Activated T-cell treated with anti-CD3 and anti-CD28 coated beads, Interleukin-2, amount 50 U/mL, for 4 hours (primary cell): Measurements from ENCODE around the gene POLR2A. TPM values are rescaled to one million over a fixed set of nuclear protein-coding genes. Genes with fewer than 3 reads are reported as not detected.
"Not testable (repeated sequence)": the region's sequence is repeated elsewhere in the genome, so short reads cannot be mapped to it uniquely, and the experiment has no call there.

Source experiments
- ATAC-seq, 2 donors: fragments of 200-7000 bp; cut with Tn5 transposase; one replicate each; pipeline ENCODE4 v1.10.0; 2021
- DNase-seq: peaks from one replicate; pipeline ENCODE4 v3.0.0-alpha.2; 2020
- H3K27me3 Mint-ChIP-seq: one replicate; pipeline ENCODE4 v1.8.0; 2021; ENCODE audit warnings: low read depth, mixed read lengths
- H3K36me3 Mint-ChIP-seq: one replicate; pipeline ENCODE4 v1.8.0; 2022; ENCODE audit warnings: mixed read lengths; ENCODE audit not compliant: insufficient read depth
- H3K4me1 Mint-ChIP-seq: one replicate; pipeline ENCODE4 v1.8.0; 2021; ENCODE audit warnings: low read depth, mixed read lengths
- H3K4me3 Mint-ChIP-seq: one replicate; pipeline ENCODE4 v1.8.0; 2021; ENCODE audit warnings: mild to moderate bottlenecking, moderate library complexity, mixed read lengths
- H3K9me3 Mint-ChIP-seq: one replicate; pipeline ENCODE4 v1.8.0; 2021; ENCODE audit warnings: mixed read lengths
- total RNA-seq, 3 donors: library from RNA; stranded (reverse); gene quantifications; one replicate each; pipeline ENCODE4 v1.2.1, GENCODE V29; 2021

The POLR2A gene
- total RNA-seq, 3 donors from 2014 or later, result 184 to 188 (median 188) TPM

GRCh38 chr17:7467498-7467897, 16.7 kb upstream of the POLR2A start:
- H3K36me3 Mint-ChIP-seq, result no peaks in the 10 kb centered on the region
- H3K9me3 Mint-ChIP-seq, result no peaks in the 10 kb centered on the region
- no peak overlapping the region for H3K4me3 Mint-ChIP-seq
- DNase-seq (no peak), ATAC-seq (no peak)
- no peaks in the 10 kb centered on the region for H3K27me3 Mint-ChIP-seq
- peaks cover 20% of the 10 kb centered on the region for H3K4me1 Mint-ChIP-seq

DNA sequence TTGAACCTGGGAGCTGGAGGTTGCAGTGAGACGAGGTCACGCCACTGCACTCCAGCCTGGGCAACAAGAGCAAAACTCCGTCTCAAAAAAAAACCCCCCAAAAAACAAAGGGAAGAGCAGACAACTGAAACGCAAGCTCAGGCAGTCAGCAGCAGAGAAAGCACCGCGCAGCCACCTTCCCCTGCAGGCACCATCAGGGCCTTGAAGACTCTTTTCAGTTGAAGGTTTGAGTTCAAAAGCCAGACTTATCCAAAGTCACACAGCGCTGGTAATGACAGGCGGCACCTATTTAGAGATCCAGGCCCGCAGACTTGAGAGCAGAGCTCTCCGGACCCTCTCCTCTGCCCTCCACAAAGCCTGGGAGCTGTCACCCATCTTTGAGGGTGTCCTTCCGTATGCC, 15.9 kb upstream of the POLR2A start:
- Mint-ChIP-seq H3K27me3 (no peaks in the 10 kb centered on the region), H3K4me1 (peaks cover 20% of the 10 kb centered on the region), H3K36me3 (no peaks in the 10 kb centered on the region), H3K4me3 (no peak overlapping the region), H3K9me3 (no peaks in the 10 kb centered on the region)
- no peak for DNase-seq
- no peak for ATAC-seq

DNA sequence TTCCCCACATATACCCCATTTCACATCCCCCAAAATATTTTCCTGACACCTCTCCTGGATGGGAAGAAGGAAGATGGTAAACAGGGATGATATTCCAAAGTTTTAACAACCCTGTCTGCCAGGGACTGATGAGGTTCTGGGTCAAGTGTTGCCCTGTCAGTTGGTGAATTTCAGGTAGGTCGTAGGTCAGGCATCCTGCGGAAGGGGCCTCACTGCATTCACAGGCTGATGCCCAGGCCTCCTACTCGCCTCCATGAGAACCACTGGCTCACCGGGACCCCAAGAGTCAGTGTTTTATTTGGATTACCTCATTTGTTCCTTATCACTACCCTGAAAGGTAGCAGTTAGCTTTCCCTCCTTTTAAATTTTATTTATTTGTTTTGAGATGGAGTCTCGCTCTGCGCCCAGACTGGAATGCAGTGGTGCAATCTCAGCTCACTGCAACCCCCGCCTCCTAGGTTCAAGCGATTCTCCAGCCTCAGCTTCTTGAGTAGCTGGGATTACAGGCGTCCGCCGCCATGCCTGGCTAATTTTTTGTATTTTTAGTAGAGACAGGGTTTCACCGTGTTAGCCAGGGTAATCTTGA, 15.3 kb upstream of the POLR2A start:
- no peak for ATAC-seq
- Mint-ChIP-seq H3K4me1 (peaks cover 24% of the 10 kb centered on the region), H3K36me3 (no peaks in the 10 kb centered on the region), H3K9me3 (no peaks in the 10 kb centered on the region), H3K27me3 (no peaks in the 10 kb centered on the region), H3K4me3 (no peak overlapping the region)
- DNase-seq, result no peak

DNA sequence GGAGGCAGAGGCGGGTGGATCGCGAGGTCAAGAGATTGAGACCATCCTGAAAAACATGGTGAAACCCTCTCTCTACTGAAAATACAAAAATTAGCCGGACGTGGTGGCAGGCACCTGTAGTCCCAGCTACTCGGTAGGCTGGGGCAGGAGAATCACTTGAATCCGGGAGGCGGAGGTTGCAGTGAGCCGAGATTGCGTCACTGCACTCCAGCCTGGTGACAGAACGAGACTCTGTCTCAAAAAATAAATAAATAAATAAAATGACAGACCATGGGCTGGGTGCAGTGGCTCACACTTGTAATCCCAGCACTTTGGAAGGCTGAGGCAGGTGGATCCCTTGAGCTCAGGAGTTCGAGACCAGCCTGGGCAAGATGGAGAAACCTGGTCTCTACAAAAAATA, 14.3 kb upstream of the POLR2A start:
- not testable (repeated sequence) for H3K36me3 Mint-ChIP-seq, H3K27me3 Mint-ChIP-seq, H3K9me3 Mint-ChIP-seq, ATAC-seq, H3K4me3 Mint-ChIP-seq, DNase-seq
- H3K4me1 Mint-ChIP-seq, result peaks cover 26% of the 10 kb centered on the region

DNA sequence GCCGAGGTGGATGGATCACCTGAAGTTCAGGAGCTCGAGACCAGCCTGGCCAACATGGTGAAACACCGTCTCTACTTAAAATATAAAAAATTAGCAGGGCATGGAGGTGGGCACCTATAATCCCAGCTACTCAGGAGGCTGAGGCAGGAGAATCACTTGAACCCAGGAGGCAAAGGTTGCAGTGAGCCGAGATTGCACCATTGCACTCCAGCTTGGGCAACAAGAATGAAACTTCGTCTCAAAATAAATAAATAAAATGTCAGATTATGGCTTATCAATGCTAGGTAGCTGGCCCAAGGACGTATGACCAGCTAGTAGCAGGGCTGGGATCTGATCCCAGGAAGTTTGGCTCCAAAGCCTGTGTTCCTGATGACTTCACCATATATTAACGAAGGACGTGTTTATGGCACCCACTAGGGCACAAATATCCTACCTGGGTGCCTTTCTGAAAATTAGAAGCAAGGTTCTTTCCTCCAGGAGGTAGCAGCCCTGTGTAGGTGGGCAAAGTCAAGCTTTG, 13.7 kb upstream of the POLR2A start:
- H3K36me3 Mint-ChIP-seq, H3K9me3 Mint-ChIP-seq, H3K4me3 Mint-ChIP-seq, DNase-seq, ATAC-seq, H3K27me3 Mint-ChIP-seq: not testable (repeated sequence)
- peaks cover 26% of the 10 kb centered on the region for H3K4me1 Mint-ChIP-seq

GRCh38 chr17:7471729-7472128, 12.4 kb upstream of the POLR2A start:
- DNase-seq, result no peak
- Mint-ChIP-seq H3K4me3 (no peak overlapping the region), H3K9me3 (no peaks in the 10 kb centered on the region), H3K4me1 (peaks cover 37% of the 10 kb centered on the region), H3K36me3 (no peaks in the 10 kb centered on the region), H3K27me3 (no peaks in the 10 kb centered on the region)
- no peak for ATAC-seq

- H3K4me1 Mint-ChIP-seq, result peaks cover 48% of the 10 kb centered on the region
- not testable (repeated sequence) for DNase-seq
These were observed 9.4 kb upstream of the POLR2A start for GRCh38 chr17:7474767-7475166.

GRCh38 chr17:7475764-7476422, 8.3 kb upstream of the POLR2A start:
- H3K9me3 Mint-ChIP-seq, result no peaks in the 10 kb centered on the region
- no peaks in the 10 kb centered on the region for H3K27me3 Mint-ChIP-seq
- H3K4me1 Mint-ChIP-seq, result peaks cover 56% of the 10 kb centered on the region
- H3K4me3 Mint-ChIP-seq, result no peak overlapping the region
- no peaks in the 10 kb centered on the region for H3K36me3 Mint-ChIP-seq
- DNase-seq (no peak), ATAC-seq (no peak)

More at GRCh38 chr17:7474767-7475166, 9.4 kb upstream of the POLR2A start:
- not testable (repeated sequence) for H3K27me3 Mint-ChIP-seq, ATAC-seq, H3K9me3 Mint-ChIP-seq, H3K4me3 Mint-ChIP-seq, H3K36me3 Mint-ChIP-seq

GRCh38 chr17:7476494-7476893, 7.7 kb upstream of the POLR2A start:
- Mint-ChIP-seq H3K9me3 (no peaks in the 10 kb centered on the region), H3K36me3 (no peaks in the 10 kb centered on the region), H3K4me1 (peaks cover 55% of the 10 kb centered on the region), H3K4me3 (no peak overlapping the region), H3K27me3 (no peaks in the 10 kb centered on the region)
- DNase-seq (no peak), ATAC-seq (no peak)

DNA sequence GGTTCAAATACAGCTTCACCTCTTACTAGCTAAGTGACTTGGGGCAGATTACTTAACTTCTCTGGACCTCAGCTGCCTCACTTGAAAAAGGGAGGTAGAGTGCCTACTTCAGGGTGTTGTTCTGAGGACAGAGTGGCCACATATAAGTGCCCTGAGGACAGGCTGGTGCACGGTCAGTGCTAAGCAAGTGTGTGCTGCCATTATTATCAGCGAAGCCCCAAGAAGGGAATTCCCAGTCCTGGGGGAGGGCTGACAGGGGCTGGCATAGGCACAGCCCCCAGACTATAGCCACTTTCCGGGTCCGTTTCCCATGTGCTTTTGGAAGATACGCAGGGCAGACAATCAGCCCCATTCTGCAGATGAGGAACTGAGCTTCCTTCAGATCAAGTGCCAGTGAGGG, 7.2 kb upstream of the POLR2A start:
- Mint-ChIP-seq H3K4me1 (peaks cover 55% of the 10 kb centered on the region), H3K27me3 (no peaks in the 10 kb centered on the region), H3K9me3 (no peaks in the 10 kb centered on the region), H3K4me3 (peak overlapping the region; percentile 89), H3K36me3 (no peaks in the 10 kb centered on the region)
- ATAC-seq (no peak), DNase-seq (no peak)

- DNase-seq (peak; percentile 41), ATAC-seq (peak; percentile 23)
- Mint-ChIP-seq H3K9me3 (no peaks in the 10 kb centered on the region), H3K4me3 (peak overlapping the region; percentile 89), H3K27me3 (no peaks in the 10 kb centered on the region), H3K4me1 (peaks cover 60% of the 10 kb centered on the region), H3K36me3 (no peaks in the 10 kb centered on the region)
These were observed 6.5 kb upstream of the POLR2A start for GRCh38 chr17:7477392-7478275.

DNA sequence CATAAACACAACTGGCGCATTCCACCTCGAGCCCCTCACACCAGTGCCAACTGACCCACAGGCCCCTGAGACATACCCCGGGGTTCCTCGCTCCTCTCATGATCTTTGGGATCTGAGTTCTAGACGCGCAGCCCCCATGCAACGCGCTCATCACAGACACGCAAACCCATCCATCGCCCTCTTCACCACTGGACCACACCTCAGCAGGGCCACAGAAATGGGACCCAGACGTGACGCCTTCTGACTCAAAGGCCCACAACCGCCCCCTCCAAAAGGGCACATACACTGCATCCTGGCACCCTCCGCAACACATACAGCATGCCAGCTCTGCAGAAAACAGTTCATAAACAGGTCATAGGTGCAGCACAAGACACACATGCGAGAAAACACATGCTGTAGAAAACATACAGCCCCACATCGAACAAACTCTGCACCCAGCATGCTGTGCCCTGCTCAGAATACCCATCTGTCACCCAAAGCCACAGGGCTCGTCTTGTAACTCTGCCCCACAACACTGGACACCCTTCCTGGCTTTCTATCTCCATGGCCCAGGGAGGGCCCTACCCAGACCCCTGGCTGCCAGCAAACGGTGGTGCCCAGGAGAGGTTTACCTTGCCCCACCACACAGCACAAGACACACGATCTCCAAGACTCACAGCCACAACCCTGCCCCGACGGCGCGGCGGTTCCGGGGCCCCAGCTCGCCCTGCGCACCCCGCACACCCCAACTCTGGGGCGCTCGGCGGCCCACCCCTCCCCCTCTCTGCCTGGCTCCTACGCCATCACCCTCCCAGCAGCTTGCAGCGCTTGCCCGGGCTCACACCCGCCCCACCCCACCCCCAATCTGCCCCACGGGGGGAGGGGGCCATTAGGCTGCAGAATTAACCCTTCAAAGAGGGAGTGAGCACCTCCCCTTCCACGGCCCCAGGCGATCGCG, 5.6 kb upstream of the POLR2A start:
- peak overlapping the region; percentile 89 for H3K4me3 Mint-ChIP-seq
- DNase-seq, result peak; percentile 42
- ATAC-seq, result peak; percentile 23 to 31
- no peaks in the 10 kb centered on the region for H3K27me3 Mint-ChIP-seq
- H3K9me3 Mint-ChIP-seq, result no peaks in the 10 kb centered on the region
- H3K4me1 Mint-ChIP-seq, result peaks cover 65% of the 10 kb centered on the region
- no peaks in the 10 kb centered on the region for H3K36me3 Mint-ChIP-seq

- ATAC-seq (peak; percentile 10 to 15), DNase-seq (peak; percentile 62)
- Mint-ChIP-seq H3K36me3 (no peaks in the 10 kb centered on the region), H3K4me3 (peak within 1 kb of the TSS; percentile 89), H3K9me3 (no peaks in the 10 kb centered on the region), H3K4me1 (peaks cover 64% of the 10 kb centered on the region), H3K27me3 (no peaks in the 10 kb centered on the region)
These were observed 4.7 kb upstream of the POLR2A start, which contains the start of gene ZBTB4 for GRCh38 chr17:7479213-7480088. Gene ZBTB4, minus strand, starts transcription at chr17:7479631. Its CDS starts 12,830 bp downstream, at chr17:7466801.
